AG10803 (cell line): Measurements from ENCODE around the gene EID3.
"Not testable (repeated sequence)": the region's sequence is repeated elsewhere in the genome, so short reads cannot be mapped to it uniquely, and the experiment has no call there.

Experiments
- DNase-seq: peaks from one replicate; pipeline ENCODE4 v3.0.0; 2010; ENCODE audit warnings: low read depth
- H3K4me3 ChIP-seq: 2 replicates; pipeline ENCODE4 v1.5.1; 2011; ENCODE audit warnings: mild to moderate bottlenecking, low read length, control low read depth
- TF ChIP-seq, protein P1 (sequence below): conservative IDR thresholded peaks from 2 replicates; pipeline ENCODE4 v1.5.1; 2011; ENCODE audit warnings: mild to moderate bottlenecking, low read length, control low read depth, inconsistent platforms

The EID3 gene

DNA sequence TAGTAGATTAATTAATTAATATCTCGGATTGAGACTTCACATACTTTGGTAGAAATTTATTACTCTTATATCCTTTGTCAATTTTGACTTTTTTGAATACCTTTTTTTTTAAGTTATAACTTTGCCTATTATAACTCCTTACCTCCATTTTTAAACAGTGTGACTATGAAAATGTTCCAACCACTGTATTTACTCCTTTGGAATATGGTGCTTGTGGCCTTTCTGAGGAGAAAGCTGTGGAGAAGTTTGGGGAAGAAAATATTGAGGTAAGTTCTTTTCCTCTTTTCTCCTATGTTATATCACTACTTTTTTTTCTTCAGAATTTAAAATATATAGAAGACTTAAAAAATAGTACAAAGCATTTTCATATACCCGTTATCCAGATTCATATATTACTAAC is 27.8 kb downstream of the EID3 start:
- TF ChIP-seq, protein P1, sequence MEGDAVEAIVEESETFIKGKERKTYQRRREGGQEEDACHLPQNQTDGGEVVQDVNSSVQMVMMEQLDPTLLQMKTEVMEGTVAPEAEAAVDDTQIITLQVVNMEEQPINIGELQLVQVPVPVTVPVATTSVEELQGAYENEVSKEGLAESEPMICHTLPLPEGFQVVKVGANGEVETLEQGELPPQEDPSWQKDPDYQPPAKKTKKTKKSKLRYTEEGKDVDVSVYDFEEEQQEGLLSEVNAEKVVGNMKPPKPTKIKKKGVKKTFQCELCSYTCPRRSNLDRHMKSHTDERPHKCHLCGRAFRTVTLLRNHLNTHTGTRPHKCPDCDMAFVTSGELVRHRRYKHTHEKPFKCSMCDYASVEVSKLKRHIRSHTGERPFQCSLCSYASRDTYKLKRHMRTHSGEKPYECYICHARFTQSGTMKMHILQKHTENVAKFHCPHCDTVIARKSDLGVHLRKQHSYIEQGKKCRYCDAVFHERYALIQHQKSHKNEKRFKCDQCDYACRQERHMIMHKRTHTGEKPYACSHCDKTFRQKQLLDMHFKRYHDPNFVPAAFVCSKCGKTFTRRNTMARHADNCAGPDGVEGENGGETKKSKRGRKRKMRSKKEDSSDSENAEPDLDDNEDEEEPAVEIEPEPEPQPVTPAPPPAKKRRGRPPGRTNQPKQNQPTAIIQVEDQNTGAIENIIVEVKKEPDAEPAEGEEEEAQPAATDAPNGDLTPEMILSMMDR, result no peak
- DNase-seq, result no peak
- H3K4me3 ChIP-seq, result no peak overlapping the region

DNA sequence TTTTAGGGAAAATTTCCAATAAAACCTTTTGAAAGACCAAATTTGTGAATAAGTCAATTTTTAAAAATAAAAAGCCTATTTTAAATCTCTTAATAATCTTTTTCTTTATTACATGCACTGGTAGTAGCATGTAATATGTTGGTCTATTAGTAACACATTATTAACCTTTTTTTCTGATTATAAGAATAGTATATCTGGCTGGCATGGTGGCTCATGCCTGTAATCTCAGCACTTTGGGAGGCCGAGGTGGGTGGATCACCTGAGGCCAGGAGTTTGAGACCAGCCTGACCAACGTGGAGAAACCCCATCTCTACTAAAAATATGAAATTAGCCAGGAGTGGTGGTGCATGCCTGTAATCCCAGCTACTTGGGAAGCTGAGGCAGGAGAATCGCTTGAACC is 28.7 kb downstream of the EID3 start:
- not testable (repeated sequence) for H3K4me3 ChIP-seq, DNase-seq

DNA sequence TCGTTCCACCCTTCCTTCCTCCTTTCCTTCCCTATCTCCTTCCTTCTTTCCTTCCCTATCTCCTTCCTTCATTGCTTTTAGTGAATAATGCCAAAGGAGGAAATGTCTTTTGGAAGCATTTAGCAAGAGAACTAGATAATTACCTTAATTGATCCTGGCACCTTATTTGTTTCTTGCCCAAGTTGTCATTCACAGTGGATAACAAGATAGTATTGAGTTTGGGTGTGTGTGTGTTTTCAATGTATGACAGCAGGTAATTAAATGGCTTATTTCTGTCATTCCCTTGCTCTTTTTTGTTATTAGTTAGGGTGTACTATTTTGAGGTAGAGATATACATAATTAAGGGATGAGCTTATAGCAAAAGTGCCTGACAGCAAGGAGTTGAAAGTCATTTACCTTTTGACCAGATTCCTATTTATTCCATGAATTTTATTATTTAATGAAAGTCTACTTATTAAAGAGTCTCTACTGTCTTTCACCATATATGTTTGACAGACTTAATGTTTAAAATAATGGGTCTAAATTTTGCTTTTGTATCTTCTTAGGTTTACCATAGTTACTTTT is 30.2 kb downstream of the EID3 start:
- no peak overlapping the region for H3K4me3 ChIP-seq
- TF ChIP-seq, protein P1, result no peak
- no peak for DNase-seq

DNA sequence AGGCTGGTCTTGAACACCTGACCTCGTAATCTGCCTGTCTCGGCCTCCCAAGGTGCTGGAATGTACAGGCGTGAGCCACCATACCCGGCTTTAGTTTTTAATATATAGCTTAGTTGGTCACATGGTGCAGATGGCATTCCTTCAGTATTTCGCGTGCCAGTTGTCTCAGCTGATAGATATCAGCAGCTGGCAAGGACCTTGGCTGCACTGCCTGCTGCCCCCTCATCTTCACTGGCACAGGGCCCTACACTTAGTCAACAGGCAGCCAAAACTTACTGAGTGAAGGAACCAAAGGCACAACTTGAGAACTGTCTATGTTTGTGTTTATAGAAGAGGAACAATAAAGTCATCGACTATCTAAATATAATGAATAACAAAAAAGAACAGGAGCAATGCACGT is 31.0 kb downstream of the EID3 start:
- TF ChIP-seq, protein P1, result no peak
- DNase-seq, result no peak
- no peak overlapping the region for H3K4me3 ChIP-seq

DNA sequence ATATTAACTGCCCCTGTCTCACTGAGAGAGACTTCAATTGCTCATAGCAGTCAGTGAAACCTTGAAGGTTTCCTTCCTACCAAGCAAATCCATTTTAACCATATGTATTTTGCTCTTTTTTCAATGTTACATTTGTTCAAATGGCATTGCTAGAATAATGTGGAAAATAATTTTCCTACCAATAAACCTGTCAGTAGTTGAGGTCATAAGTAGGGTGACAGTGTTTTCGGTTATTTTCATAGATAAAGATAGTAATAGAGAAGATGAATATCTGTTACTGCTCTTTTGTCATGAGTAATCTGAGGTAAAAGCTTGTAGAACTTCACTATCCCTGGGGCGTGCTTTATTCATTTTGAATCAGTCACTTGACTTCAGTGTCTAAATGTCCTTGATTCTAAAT is 32.6 kb downstream of the EID3 start:
- H3K4me3 ChIP-seq, result no peak overlapping the region
- DNase-seq, result no peak
- TF ChIP-seq, protein P1, result no peak

DNA sequence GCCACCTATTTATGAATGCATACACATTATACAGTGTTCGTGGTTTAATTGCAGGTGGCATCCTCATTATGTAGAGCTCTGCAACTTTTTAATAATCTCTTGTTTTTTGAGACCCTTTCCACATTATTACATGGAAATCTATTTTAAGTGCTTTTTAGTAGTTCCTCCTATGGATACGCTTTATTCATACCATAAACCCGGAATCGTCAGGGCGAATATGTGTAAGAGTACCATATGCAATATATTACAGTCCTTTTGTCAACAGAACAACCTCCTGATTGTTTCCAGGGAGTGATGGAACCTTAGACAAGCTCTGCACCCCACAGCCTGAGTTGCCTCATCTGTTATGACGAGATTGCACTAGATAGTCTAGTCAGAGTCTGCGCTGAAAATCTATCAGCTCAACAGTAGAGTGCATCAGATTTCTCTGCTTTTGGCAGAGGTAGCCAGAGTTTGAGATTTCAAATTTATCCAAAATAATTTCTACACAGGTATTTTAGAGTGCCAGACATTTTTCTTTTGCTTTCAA is 33.6 kb downstream of the EID3 start:
- H3K4me3 ChIP-seq, result no peak overlapping the region
- no peak for DNase-seq
- TF ChIP-seq, protein P1, result no peak

DNA sequence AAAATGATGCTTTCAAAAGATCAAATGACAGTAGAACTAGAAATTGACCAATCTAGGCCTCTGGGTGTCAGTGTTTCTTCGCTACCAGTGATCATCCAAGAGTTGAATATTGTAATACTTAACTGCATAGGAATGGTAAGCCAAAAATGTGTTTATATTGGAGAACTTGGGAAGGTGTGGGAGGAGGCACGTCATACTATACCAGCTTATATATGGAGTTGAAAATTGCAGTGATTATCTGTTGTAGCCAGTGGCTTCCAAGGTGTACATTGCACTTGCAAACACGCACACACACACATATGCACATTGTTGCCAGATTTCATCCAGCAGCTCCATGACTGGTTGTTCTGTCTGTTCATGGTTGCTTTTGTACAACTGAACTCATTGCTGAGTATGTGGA is 36.1 kb downstream of the EID3 start:
- no peak for DNase-seq
- H3K4me3 ChIP-seq, result no peak overlapping the region
- TF ChIP-seq, protein P1, result no peak

DNA sequence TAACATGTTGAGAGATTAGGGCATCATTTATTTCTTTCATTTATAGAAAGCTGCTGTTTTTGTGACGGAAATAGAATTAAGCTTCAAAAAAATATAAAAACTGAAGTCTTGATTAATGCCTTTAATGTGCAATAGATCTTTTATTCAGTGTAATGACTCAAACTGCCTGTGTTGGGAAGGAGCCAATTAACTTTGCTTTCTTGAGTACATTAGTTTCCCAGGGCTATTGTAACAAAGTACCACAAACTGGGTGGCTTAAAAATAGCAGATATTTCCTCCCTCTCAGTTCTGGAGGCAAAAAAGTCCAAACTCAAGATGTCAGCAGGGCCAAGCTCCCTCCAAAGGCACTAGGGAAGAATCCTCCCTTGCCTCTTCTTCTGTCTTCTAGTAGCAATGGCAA is 36.6 kb downstream of the EID3 start:
- TF ChIP-seq, protein P1, result no peak
- no peak overlapping the region for H3K4me3 ChIP-seq
- no peak for DNase-seq
